Hepatocyte (in vitro differentiated cells): ENCODE measurements around the gene MS4A6A. TPM values are rescaled to one million over a fixed set of nuclear protein-coding genes. Genes with fewer than 3 reads are reported as not detected.

ENCODE experiments used
- DNase-seq: peaks from one replicate; pipeline ENCODE4 v3.0.0-alpha.2; 2016; ENCODE audit warnings: low spot score
- H2AFZ ChIP-seq: fragments of 200-600 bp; sonication (generic); 2 replicates; pipeline ENCODE4 v1.6.0; 2016; ENCODE audit warnings: antibody characterized with exemption, mild to moderate bottlenecking
- H3K27ac ChIP-seq: fragments of 200-600 bp; sonication (generic); 2 replicates; pipeline ENCODE4 v1.5.1; 2016; ENCODE audit warnings: mild to moderate bottlenecking
- H3K27me3 ChIP-seq: fragments of 200-600 bp; sonication (generic); 2 replicates; pipeline ENCODE4 v1.6.1; 2016
- H3K36me3 ChIP-seq: fragments of 200-600 bp; sonication (generic); replicated peaks from 2 replicates; pipeline ENCODE4 v1.5.1; 2016; ENCODE audit warnings: low read depth; ENCODE audit not compliant: insufficient read depth
- H3K4me1 ChIP-seq: fragments of 200-600 bp; sonication (generic); 2 replicates; pipeline ENCODE4 v1.5.1; 2016; ENCODE audit warnings: mild to moderate bottlenecking, moderate library complexity; ENCODE audit not compliant: insufficient read depth
- H3K4me2 ChIP-seq: fragments of 200-600 bp; sonication (generic); 2 replicates; pipeline ENCODE4 v1.6.0; 2016
- H3K4me3 ChIP-seq: fragments of 200-600 bp; sonication (generic); 2 replicates; pipeline ENCODE4 v1.5.1; 2016; ENCODE audit warnings: mild to moderate bottlenecking
- H3K79me2 ChIP-seq: fragments of 200-600 bp; sonication (generic); 2 replicates; pipeline ENCODE4 v1.6.0; 2017; ENCODE audit warnings: mild to moderate bottlenecking
- H3K9me2 ChIP-seq: fragments of 200-600 bp; sonication (generic); replicated peaks from 2 replicates; pipeline ENCODE4 v1.6.0; 2017; ENCODE audit warnings: mild to moderate bottlenecking; ENCODE audit not compliant: insufficient read depth
- H3K9me3 ChIP-seq: fragments of 200-600 bp; sonication (generic); 2 replicates; pipeline ENCODE4 v1.5.1; 2016; ENCODE audit warnings: low read depth, mild to moderate bottlenecking
- H4K20me1 ChIP-seq: fragments of 200-600 bp; sonication (generic); 2 replicates; pipeline ENCODE4 v1.6.0; 2016; ENCODE audit warnings: mild to moderate bottlenecking; ENCODE audit not compliant: insufficient read depth, poor library complexity, severe bottlenecking
- EZH2 ChIP-seq: fragments of 200-600 bp; sonication (generic); IDR thresholded peaks from 2 replicates; pipeline ENCODE4 v1.6.1; 2016; ENCODE audit warnings: antibody characterized with exemption, mild to moderate bottlenecking, borderline replicate concordance
- EZH2phosphoT487 ChIP-seq: fragments of 200-600 bp; sonication (generic); IDR thresholded peaks from one replicate; pipeline ENCODE4 v1.6.1; 2018; ENCODE audit warnings: antibody characterized with exemption, mild to moderate bottlenecking, low read depth, moderate library complexity; ENCODE audit not compliant: unreplicated experiment, severe bottlenecking
- WGBS: methylation state at CpG from one replicate; pipeline ENCODE4 v1.1.6; 2016; ENCODE audit warnings: low lambda C conversion rate; ENCODE audit errors: missing lambda C conversion rate; 5-methylcytosine and 5-hydroxymethylcytosine counted together
- polyA plus RNA-seq: library from polyadenylated mRNA; unstranded; fragments of >200 nt; fragmentation: Nextera tagmentation; extraction: Ambion mirVana; gene quantifications from 2 replicates; pipeline ENCODE4 v1.2.1, GENCODE V29; 2016
- total RNA-seq: library from RNA; depleted of rRNA; stranded (reverse); fragments of >200 nt; gene quantifications from 2 replicates; pipeline ENCODE4 v1.2.3, GENCODE V29; 2014
- TF ChIP-seq, protein P1 (sequence below): fragments of 200-600 bp; sonication (generic); IDR thresholded peaks from 2 replicates; pipeline ENCODE4 v1.5.1; 2016; ENCODE audit warnings: antibody characterized with exemption, mild to moderate bottlenecking; ENCODE audit not compliant: poor library complexity

Gene MS4A6A
- total and polyA plus RNA-seq, 2 experiments from 2014 or later: 1.4 to 6.2 TPM

GRCh38 chr11:60128376-60128775 is 54.5 kb downstream of the MS4A6A start:
- 71% methylated on average over 2 of the region's 2 CpGs for WGBS
- TF ChIP-seq EZH2phosphoT487 (no peak), EZH2 (no peak)
- TF ChIP-seq, protein P1, sequence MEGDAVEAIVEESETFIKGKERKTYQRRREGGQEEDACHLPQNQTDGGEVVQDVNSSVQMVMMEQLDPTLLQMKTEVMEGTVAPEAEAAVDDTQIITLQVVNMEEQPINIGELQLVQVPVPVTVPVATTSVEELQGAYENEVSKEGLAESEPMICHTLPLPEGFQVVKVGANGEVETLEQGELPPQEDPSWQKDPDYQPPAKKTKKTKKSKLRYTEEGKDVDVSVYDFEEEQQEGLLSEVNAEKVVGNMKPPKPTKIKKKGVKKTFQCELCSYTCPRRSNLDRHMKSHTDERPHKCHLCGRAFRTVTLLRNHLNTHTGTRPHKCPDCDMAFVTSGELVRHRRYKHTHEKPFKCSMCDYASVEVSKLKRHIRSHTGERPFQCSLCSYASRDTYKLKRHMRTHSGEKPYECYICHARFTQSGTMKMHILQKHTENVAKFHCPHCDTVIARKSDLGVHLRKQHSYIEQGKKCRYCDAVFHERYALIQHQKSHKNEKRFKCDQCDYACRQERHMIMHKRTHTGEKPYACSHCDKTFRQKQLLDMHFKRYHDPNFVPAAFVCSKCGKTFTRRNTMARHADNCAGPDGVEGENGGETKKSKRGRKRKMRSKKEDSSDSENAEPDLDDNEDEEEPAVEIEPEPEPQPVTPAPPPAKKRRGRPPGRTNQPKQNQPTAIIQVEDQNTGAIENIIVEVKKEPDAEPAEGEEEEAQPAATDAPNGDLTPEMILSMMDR: no peak

GRCh38 chr11:60127311-60127811 is 55.5 kb downstream of the MS4A6A start:
- Histone ChIP-seq H3K4me1 (no peaks in the 10 kb centered on the region), H3K27ac (no peak overlapping the region), H3K4me3 (no peak overlapping the region), H3K4me2 (no peak overlapping the region), H3K9me2 (no peaks in the 10 kb centered on the region), H3K9me3 (no peaks in the 10 kb centered on the region), H3K27me3 (no peaks in the 10 kb centered on the region), H3K36me3 (no peaks in the 10 kb centered on the region), H4K20me1 (no peaks in the 10 kb centered on the region), H3K79me2 (no peaks in the 10 kb centered on the region), H2AFZ (no peak overlapping the region)
- TF ChIP-seq, protein P1: no peak
- no peak for TF ChIP-seq EZH2phosphoT487
- 64% methylated on average over 3 of the region's 3 CpGs for WGBS
- DNase-seq: no peak

More at GRCh38 chr11:60128376-60128775, 54.5 kb downstream of the MS4A6A start:
- Histone ChIP-seq H4K20me1 (no peaks in the 10 kb centered on the region), H3K9me3 (no peaks in the 10 kb centered on the region), H3K27ac (no peak overlapping the region), H3K79me2 (no peaks in the 10 kb centered on the region), H3K4me3 (no peak overlapping the region), H3K27me3 (no peaks in the 10 kb centered on the region), H3K9me2 (no peaks in the 10 kb centered on the region), H3K4me2 (no peak overlapping the region), H3K36me3 (no peaks in the 10 kb centered on the region), H2AFZ (no peak overlapping the region), H3K4me1 (no peaks in the 10 kb centered on the region)
- no peak for DNase-seq

- H3K27me3 ChIP-seq: no peaks in the 10 kb centered on the region
- no peak for DNase-seq
- no peak for TF ChIP-seq EZH2phosphoT487
- TF ChIP-seq, protein P1: no peak
- no peak for TF ChIP-seq EZH2
- H3K9me3 ChIP-seq: no peaks in the 10 kb centered on the region
- H4K20me1 ChIP-seq: no peaks in the 10 kb centered on the region
- H3K4me1 ChIP-seq: no peaks in the 10 kb centered on the region
- H3K36me3 ChIP-seq: no peaks in the 10 kb centered on the region
- H2AFZ ChIP-seq: no peak overlapping the region
- no peak overlapping the region for H3K27ac ChIP-seq
- H3K79me2 ChIP-seq: no peaks in the 10 kb centered on the region
- H3K9me2 ChIP-seq: no peaks in the 10 kb centered on the region
- H3K4me2 ChIP-seq: no peak overlapping the region
- no peak overlapping the region for H3K4me3 ChIP-seq
Observed at GRCh38 chr11:60125956-60126585, 56.8 kb downstream of the MS4A6A start.
